IMR-90 (cell line): ENCODE data around the gene CELSR1. TPM values are rescaled to one million over a fixed set of nuclear protein-coding genes. Genes with fewer than 3 reads are reported as not detected.

Experiments
- ATAC-seq: fragments of 200-7000 bp; cut with Tn5 transposase; 2 replicates; pipeline ENCODE4 v1.9.1; 2020; ENCODE audit warnings: low read depth, mild to moderate bottlenecking, moderate library complexity
- BruUV-seq: library from RNA; stranded (reverse); fragments of 400-500 nt; replicated peaks from 2 replicates; lab custom pipeline; 2021; lab: Mats Ljungman, UMichigan
- CTCF ChIA-PET: fragments of 300-600 bp; formaldehyde crosslinking; extraction: SDS; loops from one replicate; lab custom pipeline; 2021; ENCODE audit warnings: antibody characterized with exemption; lab: Yijun Ruan, JAX
- POLR2A ChIA-PET: fragments of 300-600 bp; sonication (Branson Sonifier 250); formaldehyde crosslinking; loops from one replicate; lab custom pipeline; 2022; ENCODE audit warnings: antibody characterized with exemption; ENCODE audit not compliant: unreplicated experiment; lab: Charles Lee
- DNase-seq: peaks from one replicate; pipeline ENCODE4 v3.0.0; 2013
- H2AFZ ChIP-seq: replicated peaks from 2 replicates; pipeline ENCODE3; 2013; ENCODE audit warnings: low read length, mild to moderate bottlenecking; ENCODE audit not compliant: poor library complexity
- H2AK5ac ChIP-seq: 2 replicates; pipeline ENCODE4 v1.6.1; 2013; ENCODE audit warnings: low read depth, low read length, inconsistent platforms
- H2AK9ac ChIP-seq: replicated peaks from 2 replicates; pipeline ENCODE3; 2013; ENCODE audit warnings: mild to moderate bottlenecking, low read depth, low read length, moderate library complexity; ENCODE audit not compliant: poor library complexity
- H2BK120ac ChIP-seq: 2 replicates; pipeline ENCODE4 v1.6.1; 2013; ENCODE audit warnings: low read depth, low read length, inconsistent platforms
- H2BK15ac ChIP-seq: 3 replicates; pipeline ENCODE4 v1.6.1; 2013; ENCODE audit warnings: low read depth, low read length, inconsistent platforms
- H2BK20ac ChIP-seq: 2 replicates; pipeline ENCODE4 v1.6.1; 2013; ENCODE audit warnings: low read depth, mild to moderate bottlenecking, inconsistent platforms, low read length, moderate library complexity
- H2BK5ac ChIP-seq: 2 replicates; pipeline ENCODE4 v1.6.1; 2013; ENCODE audit warnings: mild to moderate bottlenecking, low read depth, low read length, inconsistent platforms; ENCODE audit not compliant: poor library complexity, severe bottlenecking
- H3K14ac ChIP-seq: replicated peaks from 2 replicates; pipeline ENCODE4 v1.6.1; 2013; ENCODE audit warnings: low read depth, low read length, inconsistent platforms
- H3K18ac ChIP-seq: 2 replicates; pipeline ENCODE4 v1.6.1; 2013; ENCODE audit warnings: low read depth, low read length, control low read depth
- H3K23ac ChIP-seq: 2 replicates; pipeline ENCODE4 v1.6.1; 2013; ENCODE audit warnings: low read depth, low read length, inconsistent platforms
- H3K27ac ChIP-seq: 2 replicates; pipeline ENCODE4 v1.5.1; 2013; ENCODE audit warnings: mild to moderate bottlenecking, control low read depth, low read length; ENCODE audit not compliant: insufficient read depth
- H3K27me3 ChIP-seq: 2 replicates; pipeline ENCODE4 v1.6.1; 2013; ENCODE audit warnings: low read length; ENCODE audit not compliant: control insufficient read depth, insufficient read depth
- H3K36me3 ChIP-seq: 2 replicates; pipeline ENCODE4 v1.6.1; 2013; ENCODE audit warnings: low read length, mixed read lengths; ENCODE audit not compliant: control insufficient read depth, insufficient read depth
- H3K4ac ChIP-seq: 2 replicates; pipeline ENCODE4 v1.6.1; 2013; ENCODE audit warnings: low read depth, low read length, inconsistent platforms
- H3K4me1 ChIP-seq: 2 replicates; pipeline ENCODE4 v1.6.1; 2013; ENCODE audit warnings: low read length, mixed read lengths; ENCODE audit not compliant: control insufficient read depth, insufficient read depth
- H3K4me2 ChIP-seq: 2 replicates; pipeline ENCODE4 v1.6.1; 2013; ENCODE audit warnings: low read depth, mild to moderate bottlenecking, control low read depth, low read length, moderate library complexity
- H3K4me3 ChIP-seq: 2 replicates; pipeline ENCODE4 v1.5.1; 2013; ENCODE audit warnings: low read depth, mild to moderate bottlenecking, control low read depth, low read length, moderate library complexity; ENCODE audit not compliant: insufficient read depth
- H3K56ac ChIP-seq: 2 replicates; pipeline ENCODE4 v1.6.1; 2013; ENCODE audit warnings: low read length, inconsistent platforms; ENCODE audit not compliant: insufficient read depth; ENCODE audit errors: extremely low read depth
- H3K79me1 ChIP-seq, 2 experiments: 2 replicates each; pipeline ENCODE4 v1.6.1; 2013; ENCODE audit warnings: low read length in 2 of 2, inconsistent platforms in 1 of 2, low read depth in 1 of 2
- H3K9ac ChIP-seq: 2 replicates; pipeline ENCODE4 v1.6.1; 2013; ENCODE audit warnings: low read depth, low read length, control low read depth
- H3K9me1 ChIP-seq: 2 replicates; pipeline ENCODE4 v1.6.1; 2013; ENCODE audit warnings: low read length, inconsistent platforms; ENCODE audit not compliant: insufficient read depth
- H3K9me3 ChIP-seq: 2 replicates; pipeline ENCODE4 v1.6.1; 2013; ENCODE audit warnings: low read length; ENCODE audit not compliant: control insufficient read depth, insufficient read depth
- H4K20me1 ChIP-seq: 2 replicates; pipeline ENCODE4 v1.6.1; 2013; ENCODE audit warnings: low read length, inconsistent platforms; ENCODE audit not compliant: insufficient read depth
- H4K5ac ChIP-seq: 2 replicates; pipeline ENCODE4 v1.6.1; 2013; ENCODE audit warnings: mild to moderate bottlenecking, low read depth, low read length, control low read depth
- H4K8ac ChIP-seq, 2 experiments: 2 replicates each; pipeline ENCODE4 v1.6.1; 2013; ENCODE audit warnings: low read depth in 2 of 2, low read length in 2 of 2, control low read depth in 1 of 2, inconsistent platforms in 1 of 2
- H4K91ac ChIP-seq: 2 replicates; pipeline ENCODE4 v1.6.1; 2013; ENCODE audit warnings: low read depth, low read length, inconsistent platforms; ENCODE audit not compliant: insufficient read depth
- RCOR1 ChIP-seq: IDR thresholded peaks from 2 replicates; pipeline ENCODE4 v1.6.1; 2012; ENCODE audit warnings: mild to moderate bottlenecking, low read length, improper control_type of control experiment; ENCODE audit not compliant: insufficient replicate concordance
- WGBS, 2 experiments: methylation state at CpG; one replicate each; pipeline versions ENCODE4 v1.1.5 to v1.1.7; 2013; ENCODE audit warnings: missing lambda C conversion rate in 2 of 2; ENCODE audit not compliant: insufficient read length in 1 of 2; ENCODE audit errors: extremely low coverage in 2 of 2; 5-methylcytosine and 5-hydroxymethylcytosine counted together
- dilution Hi-C: fragments of 300-500 bp; cut with HindIII; formaldehyde crosslinking; loops from one replicate; pipeline ENCODE4 v1.14.3; 2018; ENCODE audit warnings: low sequenced_read_pairs; ENCODE audit not compliant: unreplicated experiment
- in situ Hi-C: fragments of 300-500 bp; cut with MboI; formaldehyde crosslinking; loops from 3 replicates; pipeline ENCODE4 v1.14.3; 2019; ENCODE audit warnings: low sequenced_read_pairs, inconsistent platforms, mixed read lengths
- intact Hi-C: fragments of 100-400 bp; cut with micrococcal nuclease; formaldehyde crosslinking; loops from 2 replicates; pipeline ENCODE4 v1.10.0; 2022
- polyA plus RNA-seq, 3 experiments: library from polyadenylated mRNA; depleted of rRNA; stranded (reverse); fragments of >200 nt; gene quantifications; 2 replicates each; pipeline ENCODE4 v1.2.3, GENCODE V29; 2012; ENCODE audit warnings: low replicate concordance in 1 of 3
- total RNA-seq: library from RNA; depleted of rRNA; stranded (reverse); fragments of >200 nt; gene quantifications from 2 replicates; pipeline ENCODE4 v1.2.3, GENCODE V29; 2012

Gene CELSR1
- total and polyA plus RNA-seq, 2 of the 4 experiments (the other 2 are of a cell fraction) = 0.36 to 0.82 TPM

- Histone ChIP-seq H3K9me1 (no peaks in the 10 kb centered on the region), H3K4me2 (no peak overlapping the region), H3K27ac (no peak overlapping the region), H3K4me1 (peaks cover 5% of the 10 kb centered on the region; the same call in 1 of the 2 replicates), H4K5ac (no peak overlapping the region), H2AFZ (no peak overlapping the region), H3K9me3 (no peaks in the 10 kb centered on the region), H4K91ac (no peak overlapping the region), H2AK5ac (no peak overlapping the region), H3K18ac (no peak overlapping the region), H3K56ac (no peak overlapping the region), H3K36me3 (peaks cover 1% of the 10 kb centered on the region; the same call in 1 of the 2 replicates), H4K8ac (no peak overlapping the region), H2BK20ac (no peak overlapping the region), H4K20me1 (peaks cover 42% of the 10 kb centered on the region), H3K23ac (no peak overlapping the region), H2BK5ac (no peak overlapping the region), H3K9ac (no peak overlapping the region), H2AK9ac (no peak overlapping the region), H3K14ac (no peak overlapping the region), H3K4me3 (no peak overlapping the region), H3K79me1 (peaks cover 3 to 4% of the 10 kb centered on the region in 2 experiments; a peak in 2 of 4 replicates), H3K4ac (no peak overlapping the region), H3K27me3 (no peaks in the 10 kb centered on the region; the same call in 1 of the 2 replicates), H2BK120ac (no peak overlapping the region), H2BK15ac (no peak overlapping the region)
- BruUV-seq = no TSS peak
- ChIA-PET POLR2A (no interaction called here), CTCF (no interaction called here)
- in situ Hi-C loops (no loop called here), dilution Hi-C loops (no loop called here), intact Hi-C loops (no loop called here)
- no peak for TF ChIP-seq RCOR1
- no CpG with 5 or more reads among the region's 12 CpGs for WGBS, 2 experiments
- ATAC-seq (no peak), DNase-seq (no peak)
Observed at GRCh38 chr22:46586123-46586519, 48.7 kb upstream of the CELSR1 start.
